Measurements from ENCODE around the gene IDH3B.

The IDH3B gene

GRCh38 chr20:2656471-2657117, 7.4 kb downstream of the IDH3B start:
- no peak for DNase-seq (ENCODE audit: low read depth)

GRCh38 chr20:2655331-2656116, 8.5 kb downstream of the IDH3B start:
- DNase-seq (ENCODE audit: low read depth), result no peak

GRCh38 chr20:2654831-2655230, 9.2 kb downstream of the IDH3B start:
- DNase-seq (ENCODE audit: low read depth), result no peak

- DNase-seq (ENCODE audit: low read depth), result no peak
Observed at GRCh38 chr20:2654384-2654822, 9.6 kb downstream of the IDH3B start.

GRCh38 chr20:2653556-2654383, 10.2 kb downstream of the IDH3B start:
- no peak for DNase-seq (ENCODE audit: low read depth)

GRCh38 chr20:2652724-2653555, 11.1 kb downstream of the IDH3B start:
- no peak for DNase-seq (ENCODE audit: low read depth)

GRCh38 chr20:2651772-2652723, 12.0 kb downstream of the IDH3B start, which contains the start of gene NOP56:
Gene NOP56 (plus strand): TSS chr20:2652632. CDS start chr20:2652661, 29 bp downstream.
- DNase-seq (ENCODE audit: low read depth), result peak; percentile 80

GRCh38 chr20:2643708-2644107, 20.3 kb downstream of the IDH3B start:
- DNase-seq (ENCODE audit: low read depth), result no peak

GRCh38 chr20:2640899-2641298, 23.1 kb downstream of the IDH3B start:
- DNase-seq (ENCODE audit: low read depth), result no peak

- DNase-seq (ENCODE audit: low read depth), result no peak
Observed at GRCh38 chr20:2640260-2640659, 23.8 kb downstream of the IDH3B start.

- DNase-seq (ENCODE audit: low read depth), result no peak
Observed at GRCh38 chr20:2637246-2637645, 26.8 kb downstream of the IDH3B start.

- no peak for DNase-seq (ENCODE audit: low read depth)
Observed at GRCh38 chr20:2633381-2633780, 30.6 kb downstream of the IDH3B start.

GRCh38 chr20:2631228-2631627, 32.8 kb downstream of the IDH3B start:
- DNase-seq (ENCODE audit: low read depth), result no peak

GRCh38 chr20:2626853-2627541, 37.0 kb downstream of the IDH3B start:
- peak; percentile 36 for DNase-seq (ENCODE audit: low read depth)

- no peak for DNase-seq (ENCODE audit: low read depth)
Observed at GRCh38 chr20:2625062-2625461, 39.0 kb downstream of the IDH3B start.

GRCh38 chr20:2624190-2624589, 39.8 kb downstream of the IDH3B start:
- no peak for DNase-seq (ENCODE audit: low read depth)

GRCh38 chr20:2619961-2620595, 43.9 kb downstream of the IDH3B start:
- no peak for DNase-seq (ENCODE audit: low read depth)

GRCh38 chr20:2619337-2619736, 44.7 kb downstream of the IDH3B start:
- DNase-seq (ENCODE audit: low read depth), result no peak

GRCh38 chr20:2618815-2619214, 45.2 kb downstream of the IDH3B start:
- no peak for DNase-seq (ENCODE audit: low read depth)

All from GM04504 (cell line).